A549 (cell line): ENCODE results near the gene PELI2. TPM values are rescaled to one million over a fixed set of nuclear protein-coding genes. Genes with fewer than 3 reads are reported as not detected.

Experiments
- ATAC-seq, 2 experiments: fragments of 200-7000 bp in 1 of 2; fragments of >200 bp in 1 of 2; cut with Nextera tagmentation in 1 of 2; cut with Tn5 transposase in 1 of 2; 3 replicates each; pipeline versions ENCODE4 v1.8.0 to v1.9.1; 2018 to 2020; ENCODE audit warnings: mild to moderate bottlenecking in 1 of 2, moderate library complexity in 1 of 2
- CTCF ChIA-PET: fragments of 300-600 bp; sonication (Branson Sonifier 250); formaldehyde crosslinking; extraction: SDS; loops from one replicate; lab custom pipeline; 2021; ENCODE audit warnings: antibody characterized with exemption, inconsistent platforms; lab: Yijun Ruan, JAX
- POLR2A ChIA-PET: fragments of 350-600 bp; formaldehyde crosslinking; extraction: SDS; loops from one replicate; lab custom pipeline; 2021; ENCODE audit warnings: antibody characterized with exemption, inconsistent platforms; lab: Yijun Ruan, JAX
- DNase-seq, 2 experiments: peaks; one replicate each; pipeline versions ENCODE4 v3.0.0 to v3.0.0-alpha.2; 2011 to 2016; ENCODE audit warnings: low read depth in 1 of 2, low spot score in 1 of 2
- FAIRE-seq: peaks from 2 replicates; lab custom pipeline; 2011; peaks lifted over from hg19 to GRCh38; lab: Jason Lieb, UNC
- H3K27ac ChIP-seq, 2 experiments: fragments of >200 bp; sonication (Bioruptor Twin); formaldehyde crosslinking; 3 replicates each; pipeline ENCODE4 v1.5.1; 2016 to 2017
- H3K4me1 ChIP-seq: fragments of >200 bp; sonication (Bioruptor Twin); formaldehyde crosslinking; 3 replicates; pipeline ENCODE4 v1.6.1; 2016
- H3K4me2 ChIP-seq: fragments of >200 bp; sonication (Bioruptor Twin); formaldehyde crosslinking; 3 replicates; pipeline ENCODE4 v1.6.1; 2016
- H3K4me3 ChIP-seq: fragments of >200 bp; sonication (Bioruptor Twin); formaldehyde crosslinking; 3 replicates; pipeline ENCODE4 v1.5.1; 2016
- H3K9me3 ChIP-seq: fragments of >200 bp; sonication (Bioruptor Twin); formaldehyde crosslinking; 3 replicates; pipeline ENCODE4 v1.6.1; 2016
- ATOH8 ChIP-seq: fragments of 250-450 bp; sonication (Bioruptor Pico); IDR thresholded peaks from 2 replicates; pipeline ENCODE4 v1.5.0; 2020; ENCODE audit warnings: low read depth, mild to moderate bottlenecking, moderate library complexity
- CTCF ChIP-seq: fragments of >200 bp; sonication (Bioruptor Twin); formaldehyde crosslinking; IDR thresholded peaks from 3 replicates; pipeline ENCODE4 v1.5.1; 2016
- EP300 ChIP-seq, 2 experiments: fragments of >200 bp; sonication (Bioruptor Twin); formaldehyde crosslinking; IDR thresholded peaks; 2 replicates in 1 of 2; 3 replicates in 1 of 2; pipeline ENCODE4 v1.6.1; 2016 to 2017
- FOSL2 ChIP-seq, 2 experiments: fragments of 450-650 bp in 1 of 2; fragments of >200 bp in 1 of 2; sonication (Bioruptor Twin) in 1 of 2; formaldehyde crosslinking; IDR thresholded peaks; 2 replicates each; pipeline versions ENCODE4 v1.5.0 to v1.6.1; 2016 to 2020; ENCODE audit warnings: mild to moderate bottlenecking in 1 of 2, moderate library complexity in 1 of 2
- GATA3 ChIP-seq: IDR thresholded peaks from 2 replicates; pipeline ENCODE4 v1.6.1; 2012; ENCODE audit warnings: borderline replicate concordance
- HES2 ChIP-seq: fragments of >200 bp; sonication (Bioruptor Twin); formaldehyde crosslinking; IDR thresholded peaks from 2 replicates; pipeline ENCODE4 v1.6.1; 2016
- HOXA7 ChIP-seq: fragments of 250-450 bp; sonication (Bioruptor Pico); IDR thresholded peaks from 2 replicates; pipeline ENCODE4 v1.5.0; 2020; ENCODE audit warnings: mild to moderate bottlenecking, moderate library complexity
- HOXB13 ChIP-seq: fragments of 250-450 bp; sonication (Bioruptor Pico); IDR thresholded peaks from 2 replicates; pipeline ENCODE4 v1.5.0; 2020; ENCODE audit warnings: low read depth, mild to moderate bottlenecking, moderate library complexity
- JUN ChIP-seq, 2 experiments: fragments of >200 bp; sonication (Bioruptor Twin); formaldehyde crosslinking; IDR thresholded peaks; 2 replicates in 1 of 2; 3 replicates in 1 of 2; pipeline ENCODE4 v1.6.1; 2016 to 2017
- MAFK ChIP-seq: fragments of 450-650 bp; IDR thresholded peaks from 2 replicates; pipeline ENCODE4 v1.6.1; 2014; ENCODE audit not compliant: partially characterized antibody
- MAX ChIP-seq: IDR thresholded peaks from 2 replicates; pipeline ENCODE4 v1.6.1; 2012
- MYC ChIP-seq: IDR thresholded peaks from 2 replicates; pipeline ENCODE4 v1.6.1; 2012; ENCODE audit warnings: mild to moderate bottlenecking, inconsistent platforms, low read length, improper control_type of control experiment, borderline replicate concordance
- NFE2L2 ChIP-seq: fragments of 150-350 bp; conservative IDR thresholded peaks from 2 replicates; pipeline ENCODE4 v1.6.1; 2014; ENCODE audit warnings: low read length
- NR3C1 ChIP-seq: fragments of >200 bp; sonication (Bioruptor Twin); formaldehyde crosslinking; IDR thresholded peaks from 3 replicates; pipeline ENCODE4 v1.6.1; 2017
- PHF8 ChIP-seq: fragments of 200-600 bp; sonication (generic); IDR thresholded peaks from 2 replicates; pipeline ENCODE4 v1.6.1; 2016; ENCODE audit warnings: low read depth, mild to moderate bottlenecking, antibody characterized with exemption, moderate library complexity, borderline replicate concordance
- POLR2A ChIP-seq: IDR thresholded peaks from 2 replicates; pipeline ENCODE4 v1.6.1; 2012; ENCODE audit warnings: mild to moderate bottlenecking, low read length
- REST ChIP-seq: fragments of 200-600 bp; sonication (generic); IDR thresholded peaks from 2 replicates; pipeline ENCODE4 v1.6.1; 2016; ENCODE audit warnings: antibody characterized with exemption, mild to moderate bottlenecking, moderate library complexity
- RFX5 ChIP-seq: fragments of 450-650 bp; IDR thresholded peaks from 2 replicates; pipeline ENCODE4 v1.7.1; 2014; ENCODE audit warnings: antibody characterized with exemption, mild to moderate bottlenecking, moderate library complexity
- RNF2 ChIP-seq: fragments of 200-600 bp; sonication (generic); IDR thresholded peaks from 2 replicates; pipeline ENCODE4 v1.6.1; 2016; ENCODE audit warnings: low read depth, mild to moderate bottlenecking, antibody characterized with exemption, moderate library complexity, borderline replicate concordance
- TFCP2L1 ChIP-seq: fragments of 250-450 bp; sonication (Bioruptor Pico); IDR thresholded peaks from 2 replicates; pipeline ENCODE4 v1.5.0; 2021; ENCODE audit warnings: mild to moderate bottlenecking
- TP53 ChIP-seq: fragments of 250-450 bp; sonication (Bioruptor Pico); IDR thresholded peaks from 2 replicates; pipeline ENCODE4 v1.5.0; 2021; ENCODE audit warnings: mild to moderate bottlenecking, moderate library complexity
- ZC3H11A ChIP-seq: fragments of 450-650 bp; IDR thresholded peaks from 2 replicates; pipeline ENCODE4 v1.6.1; 2014; ENCODE audit warnings: antibody characterized with exemption, mild to moderate bottlenecking
- ZFP36 ChIP-seq: fragments of 450-650 bp; IDR thresholded peaks from 2 replicates; pipeline ENCODE4 v1.6.1; 2014; ENCODE audit warnings: borderline replicate concordance; ENCODE audit not compliant: partially characterized antibody
- ZNF302 ChIP-seq: fragments of 250-450 bp; sonication (Bioruptor Pico); IDR thresholded peaks from 2 replicates; pipeline ENCODE4 v1.9.0; 2021; ENCODE audit warnings: inconsistent platforms, mild to moderate bottlenecking, moderate library complexity
- WGBS: methylation state at CpG from one replicate; pipeline ENCODE4 v1.1.6; 2017; ENCODE audit errors: missing lambda C conversion rate; 5-methylcytosine and 5-hydroxymethylcytosine counted together
- polyA plus RNA-seq, 4 experiments: library from polyadenylated mRNA; depleted of rRNA in 3 of 4; stranded (reverse); fragments of >200 nt; fragmentation: RNase III in 1 of 4; extraction: RNeasy Plus Mini Kit Qiagen cat#74134 plus additional on column Dnase treatment in 1 of 4; gene quantifications; 2 replicates in 3 of 4; 3 replicates in 1 of 4; pipeline ENCODE4 v1.2.3, GENCODE V29; 2011 to 2017

PELI2 gene
- polyA plus RNA-seq, 2 of the 4 experiments (the other 2 are of a cell fraction), result 0.93 to 7.2 TPM

DNA sequence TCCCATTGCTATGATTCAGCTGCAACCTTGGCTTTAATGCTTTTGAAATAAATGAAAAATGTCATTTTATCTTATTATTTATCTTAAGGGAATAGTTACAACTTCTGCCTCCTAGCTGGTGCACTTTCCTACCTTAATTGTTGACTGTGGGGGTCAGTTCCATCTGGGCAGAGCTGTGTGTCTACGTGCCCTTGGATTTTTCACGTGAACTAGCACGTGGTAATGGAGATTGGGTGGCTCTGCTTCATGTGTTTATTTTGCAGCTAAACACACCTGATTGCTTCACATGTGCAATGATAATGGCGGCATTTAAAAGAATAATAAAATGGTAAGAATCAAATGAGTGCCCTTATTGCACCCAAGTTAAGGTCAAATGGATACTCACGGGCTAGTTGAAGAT, 10.6 kb upstream of the PELI2 start:
- Histone ChIP-seq H3K4me1 (no peaks in the 10 kb centered on the region), H3K4me3 (no peak overlapping the region), H3K9me3 (no peaks in the 10 kb centered on the region), H3K27ac (no peak overlapping the region), H3K4me2 (no peak overlapping the region)
- DNase-seq, result no peak
- no peak for ATAC-seq
- ChIA-PET POLR2A (no interaction called here), CTCF (interaction anchor here (0.6 to 1.3 kb wide), 2 partner anchors 9 to 196 kb away, joined by 3 to 4 read pairs; no protein-coding TSS in a partner anchor)
- FAIRE-seq, result no peak
- TF ChIP-seq MAFK (no peak), POLR2A (no peak), MAX (no peak), GATA3 (no peak), PHF8 (no peak), TP53 (CRISPR knock-in tag) (no peak), ZNF302 (CRISPR knock-in tag) (no peak), EP300 (IDR thresholded peaks at IDR 0.05) (no peak)
- 68% methylated on average over 5 of the region's 5 CpGs for WGBS

DNA sequence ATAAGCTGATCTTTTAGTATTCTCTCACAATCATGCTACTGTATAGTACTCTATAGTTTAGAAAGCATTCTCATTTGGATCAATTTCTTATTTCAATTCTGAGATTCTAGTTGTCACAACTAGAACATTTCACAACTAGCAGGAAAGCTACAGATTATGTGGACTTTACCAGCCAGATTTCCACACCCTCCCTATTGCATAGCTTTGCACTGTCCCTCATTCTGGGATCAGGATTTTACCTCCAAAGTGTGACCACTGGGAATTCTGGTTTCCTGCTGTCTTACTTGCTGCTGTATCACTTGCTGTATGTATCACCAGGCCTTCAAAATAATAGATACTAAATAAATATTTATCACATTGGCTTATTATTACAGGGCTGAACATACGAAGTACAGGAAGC, 10.2 kb upstream of the PELI2 start:
- FAIRE-seq (no peak), DNase-seq (no peak), ATAC-seq (no peak)
- Histone ChIP-seq H3K4me3 (no peak overlapping the region), H3K9me3 (no peaks in the 10 kb centered on the region), H3K27ac (no peak overlapping the region), H3K4me2 (no peak overlapping the region), H3K4me1 (no peaks in the 10 kb centered on the region)
- CTCF ChIA-PET, result interaction anchor here (0.6 to 1.3 kb wide), 2 partner anchors 9 to 196 kb away, joined by 3 to 4 read pairs; no protein-coding TSS in a partner anchor
- no peak for TF ChIP-seq JUN (IDR thresholded peaks at IDR 0.05)
- no peak for TF ChIP-seq REST
- no peak for TF ChIP-seq TFCP2L1 (CRISPR knock-in tag)
- TF ChIP-seq POLR2A, result no peak
- TF ChIP-seq HES2, result no peak
- no peak for TF ChIP-seq NR3C1
- no peak for TF ChIP-seq NFE2L2
- no peak for TF ChIP-seq HOXB13 (CRISPR knock-in tag)
- no peak for TF ChIP-seq CTCF
- 55% methylated on average over 1 of the region's 1 CpG for WGBS
- POLR2A ChIA-PET, result no interaction called here

- Histone ChIP-seq H3K4me2 (no peak overlapping the region), H3K9me3 (no peaks in the 10 kb centered on the region), H3K4me1 (0 out of 3 replicates have a peak, but pooled peaks cover 5% of the 10 kb centered on the region), H3K27ac (no peak overlapping the region), H3K4me3 (no peak overlapping the region)
- ATAC-seq (no peak), DNase-seq (no peak), FAIRE-seq (no peak)
- ChIA-PET POLR2A (no interaction called here), CTCF (no interaction called here)
- WGBS, result 45% methylated on average over 2 of the region's 2 CpGs
- TF ChIP-seq RNF2 (no peak), RFX5 (no peak), MYC (no peak), ZFP36 (no peak), ATOH8 (CRISPR knock-in tag) (no peak), ZNF302 (CRISPR knock-in tag) (no peak), ZC3H11A (no peak), MAX (no peak), FOSL2 (IDR thresholded peaks at IDR 0.05) (no peak), FOSL2 (CRISPR knock-in tag; IDR thresholded peaks at IDR 0.05) (no peak), CTCF (no peak), HOXA7 (no peak)
Observed at GRCh38 chr14:56112781-56113180, 5.4 kb upstream of the PELI2 start.
